GM15510 (cell line): ENCODE data around the gene INSL6.

Experiments used
- POLR2A ChIP-seq: IDR thresholded peaks from 3 replicates; pipeline ENCODE4 v1.6.1; 2011; ENCODE audit warnings: borderline replicate concordance; ENCODE audit not compliant: insufficient read length; ENCODE audit errors: extremely low read depth

The INSL6 gene, protein sequence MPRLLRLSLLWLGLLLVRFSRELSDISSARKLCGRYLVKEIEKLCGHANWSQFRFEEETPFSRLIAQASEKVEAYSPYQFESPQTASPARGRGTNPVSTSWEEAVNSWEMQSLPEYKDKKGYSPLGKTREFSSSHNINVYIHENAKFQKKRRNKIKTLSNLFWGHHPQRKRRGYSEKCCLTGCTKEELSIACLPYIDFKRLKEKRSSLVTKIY

GRCh38 chr9:5185220-5185840, at the start of gene INSL6:
TSS of gene INSL6 (minus strand) at chr9:5185639. CDS start at chr9:5185602, 37 bp downstream.
- no peak for TF ChIP-seq POLR2A

- no peak for TF ChIP-seq POLR2A
These were observed 45.8 kb upstream of the INSL6 start, which contains the start of gene INSL4 for GRCh38 chr9:5231212-5231611. TSS of gene INSL4 (plus strand) at chr9:5231419. CDS start at chr9:5231524, 105 bp downstream.

DNA sequence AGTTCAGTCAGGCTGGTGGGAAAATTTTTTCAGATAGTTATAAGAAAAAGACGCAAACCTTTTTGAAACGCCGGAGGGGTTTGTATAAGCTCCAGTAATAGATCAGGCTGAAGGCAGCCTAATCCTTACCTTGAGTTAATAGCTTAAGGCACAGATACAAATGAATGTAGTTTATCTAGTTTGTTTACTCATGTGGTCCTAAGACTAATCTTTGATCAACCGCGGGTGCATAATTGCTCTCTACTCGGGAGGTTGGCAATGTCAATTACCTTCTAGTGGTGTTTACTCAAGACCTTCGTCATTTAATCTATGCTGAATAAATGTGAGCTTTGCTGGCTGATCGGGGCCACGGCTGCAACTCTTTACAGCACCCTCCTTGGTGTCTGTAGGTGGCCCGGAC, 45.1 kb upstream of the INSL6 start:
- TF ChIP-seq POLR2A = no peak

DNA sequence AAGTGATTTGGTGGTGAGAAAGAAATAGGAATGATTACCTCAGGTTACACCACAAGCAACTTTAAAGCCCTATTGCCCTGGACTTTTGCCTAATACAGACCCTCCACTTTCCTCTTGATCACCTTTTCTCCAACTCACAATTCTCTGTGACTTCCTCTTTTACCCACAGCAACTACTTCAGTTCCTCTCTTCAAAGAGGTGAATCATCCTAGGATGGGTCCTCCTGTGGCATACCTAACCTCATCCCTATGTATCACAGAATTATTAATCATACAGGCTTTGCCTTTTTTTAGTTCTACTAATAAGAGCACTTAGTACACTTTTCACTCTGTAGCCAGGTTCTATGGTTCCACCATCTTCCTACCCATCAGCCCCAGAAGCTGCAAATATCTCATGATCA, 19.6 kb upstream of the INSL6 start:
- TF ChIP-seq POLR2A = no peak

DNA sequence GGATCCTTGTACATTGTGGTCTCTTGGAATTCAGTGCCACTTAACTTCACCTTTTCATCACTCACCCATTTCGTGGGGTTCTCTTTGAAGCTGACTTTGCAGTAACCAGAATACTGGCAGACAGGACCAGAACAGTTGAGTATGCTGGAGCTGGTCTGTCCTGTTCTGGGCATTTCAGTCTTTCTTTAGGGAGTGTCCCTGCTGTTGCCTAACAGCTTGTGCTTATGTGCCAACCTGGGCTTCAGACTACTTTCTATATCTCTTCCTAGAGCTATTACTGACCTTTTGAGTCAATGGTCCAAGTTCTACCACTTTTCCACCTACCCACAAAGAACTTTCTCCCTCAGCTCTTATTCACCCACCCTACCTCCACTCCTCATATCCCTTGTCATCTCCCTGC, 10.0 kb upstream of the INSL6 start:
- TF ChIP-seq POLR2A = no peak

DNA sequence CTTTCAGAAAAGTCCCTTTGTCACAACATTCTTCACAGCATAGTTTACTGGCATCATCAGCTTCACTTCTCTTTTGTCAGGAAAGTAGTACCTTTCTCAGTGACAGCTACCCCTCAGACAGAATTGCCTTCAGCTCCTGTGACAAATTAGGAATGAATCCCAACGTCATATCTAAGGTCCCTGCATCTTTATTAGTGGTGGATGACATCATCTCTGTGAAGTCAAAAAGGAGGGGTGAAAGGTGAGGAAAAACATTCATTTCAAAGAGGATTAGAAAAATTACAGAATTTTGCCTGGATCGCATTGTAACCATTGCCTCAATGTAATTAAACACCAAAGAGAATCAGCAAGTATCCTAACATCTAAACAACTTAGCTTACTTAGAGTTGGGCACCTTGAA, 7.9 kb upstream of the INSL6 start:
- TF ChIP-seq POLR2A = no peak

DNA sequence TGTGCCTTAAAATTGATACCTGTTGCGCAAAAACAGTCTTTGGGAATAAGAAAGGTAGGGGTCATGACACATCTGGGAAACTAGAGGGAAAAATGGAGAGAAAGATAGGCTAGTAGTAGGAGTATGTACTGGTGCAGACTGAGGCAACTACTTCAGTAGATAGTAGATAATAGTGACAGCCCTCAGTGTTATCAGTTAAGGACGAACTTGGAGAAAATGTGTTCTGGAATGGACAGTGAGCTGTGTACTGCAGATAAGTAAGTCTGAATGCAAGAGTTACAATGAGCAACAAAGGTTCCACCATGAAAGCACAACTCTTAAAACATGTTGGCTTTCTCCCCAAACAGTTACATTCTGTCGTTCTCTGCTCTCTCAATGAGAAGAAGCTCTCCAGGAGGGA, 6.5 kb upstream of the INSL6 start:
- TF ChIP-seq POLR2A = no peak

DNA sequence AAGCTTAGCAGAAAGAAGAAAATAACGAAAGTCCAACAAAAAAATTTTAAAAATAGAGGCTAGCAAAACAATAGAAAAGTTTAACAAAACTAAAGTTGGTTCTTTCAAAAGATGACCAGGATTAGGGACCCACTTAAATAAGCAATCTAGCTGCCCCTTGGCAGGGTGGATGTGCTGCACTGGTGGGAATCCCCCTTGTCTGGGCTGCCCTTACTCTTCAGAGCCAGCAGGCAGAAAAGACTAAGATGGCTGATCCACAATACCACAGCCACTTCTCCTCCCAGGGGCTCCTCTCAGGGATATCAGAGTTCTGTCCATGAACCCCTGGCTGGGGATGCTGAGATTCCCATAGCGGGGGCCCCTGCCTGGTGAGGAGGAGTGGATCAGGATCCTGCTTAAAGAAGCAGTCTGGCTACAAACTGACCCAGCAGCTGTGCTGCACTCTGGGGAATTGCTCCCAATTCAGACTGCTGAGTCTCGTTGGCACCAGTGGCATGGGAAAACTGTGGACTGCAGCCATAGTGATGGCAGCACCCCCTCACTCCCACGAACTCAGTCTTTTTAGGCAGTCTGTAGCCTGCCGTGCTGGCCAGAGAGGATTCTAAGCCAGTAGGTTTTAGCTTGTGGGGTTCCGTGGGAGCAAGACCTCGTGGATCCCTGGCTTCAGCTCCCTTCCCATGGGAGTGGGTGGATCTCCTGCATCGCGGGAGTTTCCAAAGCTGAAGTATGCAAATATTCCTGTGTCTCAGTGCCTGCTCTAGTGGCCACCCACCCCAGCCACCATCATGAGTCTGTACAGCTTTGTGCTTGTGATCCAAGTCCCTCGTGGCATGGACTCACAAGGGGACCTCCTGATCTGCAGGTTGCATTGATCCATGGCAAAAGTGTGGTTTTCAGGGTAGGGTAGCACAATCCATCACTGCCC, 2.9 kb upstream of the INSL6 start:
- TF ChIP-seq POLR2A = no peak

- no peak for TF ChIP-seq POLR2A
These were observed 1.2 kb upstream of the INSL6 start for GRCh38 chr9:5186416-5187169.

DNA sequence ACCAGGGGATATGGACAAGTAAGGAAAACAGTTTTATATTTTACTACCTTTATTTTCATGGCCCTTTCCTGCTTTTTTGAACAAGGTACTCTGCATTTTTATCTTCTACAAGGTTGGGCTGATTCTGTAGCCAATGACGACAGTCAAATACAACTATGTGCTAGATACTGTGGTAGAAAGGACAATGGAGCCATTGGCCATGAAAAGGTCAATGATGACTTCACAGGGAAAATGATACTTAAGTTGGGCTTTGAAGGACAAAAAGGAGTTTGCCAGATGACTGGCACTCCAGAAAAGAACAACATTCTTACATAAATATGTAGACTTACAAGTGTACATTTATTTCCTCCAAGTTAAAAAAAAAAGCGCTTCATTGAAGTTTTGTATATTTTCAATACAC, 663 bp downstream of the INSL6 start:
- TF ChIP-seq POLR2A = no peak

GRCh38 chr9:5178126-5178805, 7.2 kb downstream of the INSL6 start:
- no peak for TF ChIP-seq POLR2A

DNA sequence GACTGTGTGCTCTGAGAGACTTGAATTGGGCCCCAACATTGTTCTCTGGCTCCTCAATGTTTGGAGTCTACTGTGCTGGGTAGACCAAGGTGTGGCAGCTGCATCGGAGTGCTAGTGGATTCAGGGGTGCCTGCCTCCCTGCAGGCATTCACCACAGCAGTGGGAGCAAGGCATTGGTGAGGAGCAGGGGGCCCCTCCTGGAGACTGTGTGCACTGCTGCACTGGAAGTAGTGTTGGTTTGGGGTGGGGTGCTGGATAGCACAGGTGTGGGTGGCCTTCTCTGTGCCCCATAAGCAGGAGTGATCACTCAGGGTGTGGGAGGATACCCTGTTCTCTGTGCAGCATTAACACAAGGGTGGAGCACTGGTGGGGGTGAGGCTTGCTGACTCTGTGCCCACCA, 39.2 kb downstream of the INSL6 start:
- TF ChIP-seq POLR2A = no peak

GRCh38 chr9:5144217-5144616, 41.2 kb downstream of the INSL6 start:
- no peak for TF ChIP-seq POLR2A

GRCh38 chr9:5140151-5140550, 45.3 kb downstream of the INSL6 start:
- no peak for TF ChIP-seq POLR2A
